CD4-positive, alpha-beta T cell (primary cell): ENCODE results near the gene PSMA6. TPM values are rescaled to one million over a fixed set of nuclear protein-coding genes. Genes with fewer than 3 reads are reported as not detected.

Experiments used
- ATAC-seq: fragments of 200-7000 bp; cut with Tn5 transposase; one replicate; pipeline ENCODE4 v1.10.0; 2022; ENCODE audit warnings: mild to moderate bottlenecking; ENCODE audit not compliant: poor library complexity
- CTCF ChIA-PET: fragments of 350-600 bp; sonication (Branson Sonifier 250); formaldehyde crosslinking; loops from one replicate; lab custom pipeline; 2021; ENCODE audit warnings: antibody characterized with exemption, inconsistent platforms; lab: Charles Lee
- POLR2A ChIA-PET: fragments of 350-600 bp; sonication (Branson Sonifier 250); formaldehyde crosslinking; loops from one replicate; lab custom pipeline; 2021; ENCODE audit warnings: antibody characterized with exemption, inconsistent platforms; lab: Charles Lee
- DNase-seq, 14 experiments: peaks; one replicate each; pipeline ENCODE4 v3.0.0-alpha.2; 2013 to 2020; ENCODE audit warnings: mixed read lengths in 2 of 14
- H3K27ac ChIP-seq, 2 donors: one replicate each; pipeline versions ENCODE4 v1.5.1 to v1.7.0; 2013; ENCODE audit warnings: low read length in 2 of 2, low read depth in 1 of 2, mild to moderate bottlenecking in 1 of 2
- H3K27me3 ChIP-seq, 2 experiments: 1 replicate in 1 of 2; 2 replicates in 1 of 2; pipeline versions ENCODE4 v1.6.1 to v1.7.0; 2013; ENCODE audit warnings: low read length in 2 of 2, control low read depth in 1 of 2, mild to moderate bottlenecking in 1 of 2, moderate library complexity in 1 of 2; ENCODE audit not compliant: insufficient read depth in 2 of 2, control insufficient read depth in 1 of 2
- H3K36me3 ChIP-seq: one replicate; pipeline ENCODE4 v1.6.1; 2013; ENCODE audit warnings: low read length, control low read depth; ENCODE audit not compliant: insufficient read depth
- H3K4me1 ChIP-seq: one replicate; pipeline ENCODE4 v1.6.1; 2013; ENCODE audit warnings: low read length, control low read depth; ENCODE audit not compliant: insufficient read depth
- H3K4me3 ChIP-seq: one replicate; pipeline ENCODE4 v1.5.1; 2013; ENCODE audit warnings: mild to moderate bottlenecking, low read length, moderate library complexity
- H3K9me3 ChIP-seq, 2 experiments: 1 replicate in 1 of 2; 2 replicates in 1 of 2; pipeline versions ENCODE4 v1.6.1 to v1.7.0; 2013; ENCODE audit warnings: low read length in 2 of 2, mild to moderate bottlenecking in 2 of 2, control low read depth in 1 of 2, moderate library complexity in 1 of 2; ENCODE audit not compliant: control insufficient read depth in 1 of 2, insufficient read depth in 1 of 2
- H3K27ac Mint-ChIP-seq: one replicate; pipeline ENCODE4 v1.8.0; 2020; ENCODE audit warnings: mixed read lengths
- H3K27me3 Mint-ChIP-seq: one replicate; pipeline ENCODE4 v1.8.0; 2021; ENCODE audit warnings: mixed read lengths
- H3K36me3 Mint-ChIP-seq: one replicate; pipeline ENCODE4 v1.8.0; 2021; ENCODE audit warnings: low read depth, mixed read lengths
- H3K4me1 Mint-ChIP-seq: one replicate; pipeline ENCODE4 v1.8.0; 2021; ENCODE audit warnings: low read depth, mixed read lengths
- H3K4me3 Mint-ChIP-seq: one replicate; pipeline ENCODE4 v1.8.0; 2020; ENCODE audit warnings: mild to moderate bottlenecking, mixed read lengths
- H3K9me3 Mint-ChIP-seq: one replicate; pipeline ENCODE4 v1.8.0; 2020; ENCODE audit warnings: mixed read lengths
- CTCF ChIP-seq: fragments of 200-600 bp; IDR thresholded peaks from one replicate; pipeline ENCODE4 v1.8.0; 2022; ENCODE audit warnings: antibody characterized with exemption, mild to moderate bottlenecking
- intact Hi-C, 2 experiments: fragments of 100-400 bp; cut with DNase I in 1 of 2; cut with micrococcal nuclease in 1 of 2; formaldehyde crosslinking; loops; one replicate each; pipeline versions ENCODE4 v1.15.1 to v1.9.0; 2023 to 2025; cut with DNase I, micrococcal nuclease
- total RNA-seq, 174 experiments: library from RNA in 2 of 174; stranded (reverse) in 2 of 174; gene quantifications; one replicate each; pipeline ENCODE4 v1.2.3 and lab custom pipeline; 2021 to 2026

The PSMA6 gene
- total RNA-seq, 2 experiments from 2014 or later: 80.8 TPM

GRCh38 chr14:35244542-35244941 lies 47.6 kb upstream of the PSMA6 start:
- Histone ChIP-seq H3K27ac (no peak overlapping the region), H3K4me1 (no peaks in the 10 kb centered on the region), H3K4me3 (no peak overlapping the region), H3K27me3 (no peaks in the 10 kb centered on the region), H3K9me3 (no peaks in the 10 kb centered on the region), H3K36me3 (peaks cover 12% of the 10 kb centered on the region)
- no peak for DNase-seq
- Mint-ChIP-seq H3K27me3 (no peaks in the 10 kb centered on the region), H3K4me1 (peaks cover 10% of the 10 kb centered on the region), H3K36me3 (peaks cover 15% of the 10 kb centered on the region), H3K4me3 (no peak overlapping the region), H3K9me3 (no peaks in the 10 kb centered on the region), H3K27ac (no peak overlapping the region)
- ATAC-seq: no peak
- ChIA-PET CTCF (no interaction called here), POLR2A (interaction anchor here (1.1 kb wide), 1 partner anchor 51 kb away, joined by 3 read pairs; no protein-coding TSS in a partner anchor)
- TF ChIP-seq CTCF: no peak
- intact Hi-C loops: no loop called here

DNA sequence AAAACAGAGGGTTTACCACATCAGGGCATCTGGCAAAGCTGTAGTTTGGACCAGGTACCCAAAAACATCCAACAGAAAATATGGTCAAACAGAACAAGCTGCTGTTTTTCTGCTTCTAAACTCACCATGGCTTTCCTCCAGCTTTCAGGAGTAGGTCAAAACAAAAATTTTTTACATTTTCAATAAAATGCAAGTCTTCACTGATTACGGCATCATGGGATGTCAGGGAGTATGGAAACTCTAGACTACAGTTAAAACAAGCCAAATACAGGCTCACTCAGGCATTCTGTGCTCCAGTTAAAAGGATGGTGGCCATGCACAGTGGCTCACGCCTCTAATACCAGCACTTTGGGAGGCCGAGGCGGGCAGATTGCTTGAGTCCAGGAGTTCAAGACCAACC lies 47.1 kb upstream of the PSMA6 start:
- no peak overlapping the region for H3K27ac Mint-ChIP-seq

DNA sequence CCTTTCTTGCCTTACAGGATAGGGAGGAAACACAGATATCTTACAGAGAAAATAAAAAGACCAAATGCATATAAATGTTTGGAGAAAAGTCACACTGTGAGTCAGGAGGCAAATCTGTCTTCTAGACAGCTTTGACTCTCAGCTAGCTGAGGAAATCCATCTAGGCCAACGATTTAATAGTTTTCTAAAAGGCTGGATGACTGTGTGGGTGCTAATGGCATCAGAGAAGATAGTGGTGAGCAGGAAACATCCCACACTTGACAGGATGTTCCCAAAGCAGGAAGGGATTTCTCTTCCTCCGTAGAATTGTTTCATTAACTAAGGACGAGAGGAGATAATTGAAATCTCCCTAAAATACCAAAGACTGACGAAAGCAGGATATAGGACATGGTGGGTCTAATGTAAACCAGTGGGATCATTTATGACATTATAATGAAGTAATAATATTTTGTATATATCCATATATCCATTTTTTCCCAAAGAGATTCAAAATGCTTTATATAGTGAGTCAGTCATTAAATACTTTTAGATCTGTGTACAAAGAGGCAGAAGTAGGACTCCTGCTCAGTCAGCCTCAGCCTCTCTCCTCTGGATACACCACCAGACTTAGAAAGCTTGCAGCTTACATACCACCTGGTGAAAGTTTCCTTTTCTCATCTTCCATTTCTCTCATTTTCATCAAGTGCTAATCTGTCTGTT lies 44.3 kb upstream of the PSMA6 start:
- no peak for ATAC-seq
- H3K4me3 Mint-ChIP-seq: no peak overlapping the region
- H3K27ac Mint-ChIP-seq: no peak overlapping the region

More for the DNA sequence above, 47.1 kb upstream of the PSMA6 start:
- peaks cover 10% of the 10 kb centered on the region for H3K4me1 Mint-ChIP-seq
- Histone ChIP-seq H3K4me1 (no peaks in the 10 kb centered on the region), H3K27me3 (no peaks in the 10 kb centered on the region), H3K36me3 (peaks cover 13% of the 10 kb centered on the region), H3K4me3 (no peak overlapping the region), H3K27ac (no peak overlapping the region), H3K9me3 (no peaks in the 10 kb centered on the region)
- TF ChIP-seq CTCF: no peak
- H3K4me3 Mint-ChIP-seq: no peak overlapping the region
- H3K36me3 Mint-ChIP-seq: peaks cover 15% of the 10 kb centered on the region
- no peaks in the 10 kb centered on the region for H3K9me3 Mint-ChIP-seq
- DNase-seq (no peak), ATAC-seq (no peak)
- no peaks in the 10 kb centered on the region for H3K27me3 Mint-ChIP-seq
- intact Hi-C loops: no loop called here
- ChIA-PET POLR2A (interaction anchor here (1.1 kb wide), 1 partner anchor 50 kb away, joined by 3 read pairs; no protein-coding TSS in a partner anchor), CTCF (no interaction called here)

More for the DNA sequence above, 44.3 kb upstream of the PSMA6 start:
- Histone ChIP-seq H3K36me3 (peaks cover 21% of the 10 kb centered on the region), H3K9me3 (no peaks in the 10 kb centered on the region), H3K27me3 (no peaks in the 10 kb centered on the region), H3K27ac (no peak overlapping the region), H3K4me1 (no peaks in the 10 kb centered on the region), H3K4me3 (no peak overlapping the region)
- CTCF ChIA-PET: no interaction called here
- POLR2A ChIA-PET: interaction anchor here (1.4 kb wide), 1 partner anchor 44 kb away, joined by 6 read pairs; the partner anchor contains the start of gene PSMA6
- Mint-ChIP-seq H3K36me3 (peaks cover 21% of the 10 kb centered on the region), H3K27me3 (no peaks in the 10 kb centered on the region), H3K4me1 (peaks cover 14% of the 10 kb centered on the region), H3K9me3 (no peaks in the 10 kb centered on the region)
- intact Hi-C loops: no loop called here
- TF ChIP-seq CTCF: no peak
- no peak for DNase-seq
